Thyroid gland (tissue), 4 donors: Measurements from ENCODE around the gene KCNQ4.

ENCODE experiments used
- POLR2A ChIP-seq, 2 donors: fragments of 450-650 bp; IDR thresholded peaks; one replicate each; pipeline ENCODE4 v1.6.1; 2017; ENCODE audit warnings: antibody characterized with exemption in 2 of 2, mild to moderate bottlenecking in 2 of 2, moderate library complexity in 1 of 2
- TF ChIP-seq, protein P1 (sequence below), 6 experiments: fragments of 200-600 bp in 3 of 6; fragments of 450-650 bp in 3 of 6; sonication (generic) in 3 of 6; IDR thresholded peaks; one replicate each; pipeline ENCODE4 v1.5.1; 2016 to 2019; ENCODE audit warnings: antibody characterized with exemption in 6 of 6, mild to moderate bottlenecking in 2 of 6, inconsistent platforms in 1 of 6, moderate library complexity in 1 of 6

DNA sequence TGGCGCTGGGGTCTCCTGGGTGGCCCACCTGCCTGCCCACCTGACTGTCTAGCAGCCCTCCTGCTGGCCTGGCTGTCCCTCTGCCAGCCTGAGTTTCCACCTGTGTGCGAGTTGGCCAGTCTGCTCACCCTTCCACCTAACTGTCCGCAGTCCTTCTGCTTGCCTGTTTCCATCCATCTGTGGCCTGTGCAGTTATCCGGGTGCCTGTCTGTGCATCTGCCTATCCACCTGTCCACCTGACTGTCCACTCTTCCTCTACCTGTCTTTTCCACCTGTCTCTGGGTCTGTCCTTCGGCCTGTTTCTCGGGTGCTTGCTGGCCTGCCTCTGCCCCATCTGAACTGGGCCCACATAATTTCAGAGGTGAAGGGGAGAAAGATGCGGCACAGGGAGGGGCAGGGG, 1.9 kb downstream of the KCNQ4 start:
- no peak for TF ChIP-seq POLR2A (IDR thresholded peaks at IDR 0.05)
- TF ChIP-seq, protein P1, sequence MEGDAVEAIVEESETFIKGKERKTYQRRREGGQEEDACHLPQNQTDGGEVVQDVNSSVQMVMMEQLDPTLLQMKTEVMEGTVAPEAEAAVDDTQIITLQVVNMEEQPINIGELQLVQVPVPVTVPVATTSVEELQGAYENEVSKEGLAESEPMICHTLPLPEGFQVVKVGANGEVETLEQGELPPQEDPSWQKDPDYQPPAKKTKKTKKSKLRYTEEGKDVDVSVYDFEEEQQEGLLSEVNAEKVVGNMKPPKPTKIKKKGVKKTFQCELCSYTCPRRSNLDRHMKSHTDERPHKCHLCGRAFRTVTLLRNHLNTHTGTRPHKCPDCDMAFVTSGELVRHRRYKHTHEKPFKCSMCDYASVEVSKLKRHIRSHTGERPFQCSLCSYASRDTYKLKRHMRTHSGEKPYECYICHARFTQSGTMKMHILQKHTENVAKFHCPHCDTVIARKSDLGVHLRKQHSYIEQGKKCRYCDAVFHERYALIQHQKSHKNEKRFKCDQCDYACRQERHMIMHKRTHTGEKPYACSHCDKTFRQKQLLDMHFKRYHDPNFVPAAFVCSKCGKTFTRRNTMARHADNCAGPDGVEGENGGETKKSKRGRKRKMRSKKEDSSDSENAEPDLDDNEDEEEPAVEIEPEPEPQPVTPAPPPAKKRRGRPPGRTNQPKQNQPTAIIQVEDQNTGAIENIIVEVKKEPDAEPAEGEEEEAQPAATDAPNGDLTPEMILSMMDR (IDR thresholded peaks at IDR 0.05) = no peak
